CD4-positive, alpha-beta T cell treated with Interferon alpha-2 for 1 hour (primary cell): Measurements from ENCODE around the gene C3orf38.
A peak's percentile ranks its signal among the peaks of the same experiment; 100 is the strongest.
"Not testable (repeated sequence)": the region's sequence is repeated elsewhere in the genome, so short reads cannot be mapped to it uniquely, and the experiment has no call there.

ENCODE experiments used
- DNase-seq, 2 donors: peaks; one replicate each; pipeline ENCODE4 v3.0.0-alpha.2; 2020 to 2022

Gene C3orf38

GRCh38 chr3:88166419-88166971 lies 16.7 kb downstream of the C3orf38 start:
- no peak for DNase-seq

DNA sequence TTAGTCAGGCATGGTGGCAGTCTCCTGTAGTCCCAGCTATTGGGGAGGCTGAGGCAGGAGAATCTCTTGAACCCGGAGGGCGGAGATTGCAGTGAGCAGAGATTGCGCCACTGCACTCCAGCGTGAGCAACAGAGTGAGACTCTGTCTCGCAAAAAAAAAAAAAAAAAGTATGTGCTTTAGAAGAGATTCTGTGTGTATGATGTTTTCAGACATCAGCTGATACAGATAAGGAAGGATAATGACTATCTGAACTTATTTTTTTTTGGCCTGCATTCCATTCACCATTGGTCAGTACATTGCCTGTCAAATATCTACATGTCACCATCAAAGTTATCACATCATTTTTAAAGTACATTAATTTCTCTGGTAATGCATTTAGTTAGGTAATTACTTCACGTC lies 17.4 kb downstream of the C3orf38 start:
- no peak for DNase-seq

GRCh38 chr3:88167704-88168103 lies 17.9 kb downstream of the C3orf38 start:
- no peak for DNase-seq

DNA sequence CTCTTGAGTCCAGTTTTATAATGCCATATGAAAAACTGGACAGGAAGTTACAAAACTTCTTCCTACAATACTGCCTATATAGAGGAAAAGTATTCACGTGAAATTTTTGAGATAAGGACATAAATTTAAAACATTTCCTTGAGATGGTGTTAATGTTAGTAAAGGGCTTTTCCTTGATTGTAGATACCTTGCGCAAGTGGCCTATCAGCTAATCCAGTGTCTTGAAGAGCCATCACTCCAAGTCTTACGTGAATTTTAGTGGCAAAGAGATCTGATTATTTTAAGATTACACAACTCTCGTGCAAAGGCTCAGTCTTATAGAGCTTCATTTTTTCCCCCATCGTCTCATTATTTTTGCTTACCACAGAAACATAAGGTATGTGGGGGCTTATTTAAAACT lies 18.4 kb downstream of the C3orf38 start:
- no peak for DNase-seq

GRCh38 chr3:88180398-88180999 lies 30.7 kb downstream of the C3orf38 start:
- peak; percentile 7 to 55 for DNase-seq

- not testable (repeated sequence) for DNase-seq
Measured at GRCh38 chr3:88182165-88182918, 32.6 kb downstream of the C3orf38 start.

DNA sequence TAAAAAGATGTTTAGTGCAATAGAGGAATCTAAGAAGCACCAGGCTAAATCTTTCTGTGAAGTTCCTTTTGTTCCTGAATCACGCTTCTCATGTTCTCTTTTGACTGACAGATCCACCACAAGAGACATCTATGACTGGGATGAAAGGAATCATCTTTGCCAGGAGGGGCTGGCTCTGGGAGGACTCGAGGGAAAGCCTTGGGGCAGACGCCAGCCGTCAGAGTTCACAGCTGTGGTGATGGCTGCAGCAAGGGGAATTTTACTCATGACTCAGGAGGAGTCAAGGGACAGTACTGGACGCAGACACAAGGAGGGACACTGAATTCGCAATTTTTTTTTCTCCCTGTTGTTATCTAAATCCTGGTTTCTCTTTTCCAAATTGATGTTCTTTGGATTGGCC lies 38.7 kb downstream of the C3orf38 start:
- no peak for DNase-seq

- DNase-seq = no peak
Measured at GRCh38 chr3:88189361-88189810, 39.6 kb downstream of the C3orf38 start.

DNA sequence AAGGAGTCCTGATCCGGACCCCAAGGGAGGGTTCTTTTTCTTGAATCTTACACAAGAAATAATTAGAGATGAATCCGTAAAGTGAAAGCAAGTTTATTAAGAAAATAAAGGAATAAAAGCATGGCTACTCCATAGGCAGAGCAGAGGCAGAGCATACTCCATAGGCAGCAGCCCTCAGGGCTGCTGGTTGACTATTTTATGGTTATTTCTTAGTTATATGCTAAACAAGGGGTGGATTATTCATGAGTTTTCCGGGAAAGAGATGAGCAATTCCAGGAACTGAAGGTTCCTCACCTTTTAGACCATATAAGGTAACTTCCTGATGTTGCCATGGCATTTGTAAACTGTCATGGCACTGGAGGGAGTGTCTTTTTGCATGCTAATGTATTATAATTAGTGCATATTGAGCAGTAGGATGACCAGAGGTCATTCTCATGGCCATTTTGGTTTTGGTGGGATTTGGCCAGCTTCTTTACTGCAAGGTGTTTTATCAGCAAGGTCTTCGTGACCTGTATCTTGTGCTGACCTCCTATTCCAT lies 42.2 kb downstream of the C3orf38 start:
- no peak for DNase-seq

DNA sequence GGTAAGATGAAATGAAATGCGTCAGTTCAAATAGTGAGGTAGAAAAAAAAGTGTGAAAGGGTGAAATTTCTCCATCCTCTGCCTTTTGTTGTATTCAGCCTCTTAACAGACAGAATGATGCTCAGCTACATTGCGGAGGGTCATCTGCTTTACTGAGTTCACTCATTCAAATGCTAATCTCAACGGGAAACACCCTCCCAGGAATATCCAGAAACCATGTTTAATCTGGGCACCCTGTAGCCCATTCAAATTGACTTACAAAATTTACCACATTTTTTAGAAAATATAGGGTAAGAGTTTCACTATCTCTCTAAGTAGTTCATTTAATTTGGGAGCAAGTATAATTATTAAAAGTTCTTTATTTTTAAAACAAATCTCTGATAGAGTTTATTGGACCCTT lies 42.9 kb downstream of the C3orf38 start:
- no peak for DNase-seq

GRCh38 chr3:88195951-88196434 lies 46.2 kb downstream of the C3orf38 start:
- DNase-seq = no peak

- no peak for DNase-seq
Measured at GRCh38 chr3:88198121-88198520, 48.4 kb downstream of the C3orf38 start.

DNA sequence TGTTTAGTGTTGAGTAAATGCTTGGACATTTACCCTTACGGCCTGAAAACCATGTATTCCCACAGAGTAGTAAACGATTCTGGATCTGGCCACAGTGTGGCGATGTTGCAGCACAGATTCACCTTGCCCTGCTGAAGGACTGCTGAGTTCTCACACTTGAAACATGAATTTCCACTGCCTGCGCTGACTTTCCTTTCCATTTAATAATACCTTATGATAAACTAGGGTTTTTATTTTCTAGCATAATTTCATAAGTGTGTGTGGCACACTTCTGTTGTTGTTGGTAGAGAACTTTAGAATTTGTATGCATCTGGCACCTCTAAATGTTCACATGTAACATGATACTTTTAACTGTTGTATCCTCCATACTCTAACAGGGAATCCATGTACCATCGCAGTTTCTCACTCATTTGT lies 53.9 kb downstream of the C3orf38 start:
- peak; percentile 24 to 48 for DNase-seq
